Epithelial cell of umbilical artery (primary cell): Measurements from ENCODE around the gene TYMP. TPM values are rescaled to one million over a fixed set of nuclear protein-coding genes. Genes with fewer than 3 reads are reported as not detected.

Source experiments
- total RNA-seq: library from RNA; depleted of rRNA; stranded (reverse); fragments of >200 nt; gene quantifications from 2 replicates; pipeline ENCODE4 v1.2.3, GENCODE V29; 2014

TYMP gene
- total RNA-seq = 8.1 and 25.5 TPM in 2 replicates

GRCh38 chr22:50529897-50530579, at the start of gene TYMP:
TSS of gene TYMP (minus strand) at chr22:50530012. CDS start at chr22:50529709, 303 bp downstream.

GRCh38 chr22:50577987-50578775, 48.4 kb upstream of the TYMP start, which contains the start of gene CPT1B:
TSS of gene CPT1B (minus strand) at chr22:50578427. CDS start at chr22:50577915, 512 bp downstream.

GRCh38 chr22:50562523-50563412, 33.0 kb upstream of the TYMP start, which contains the start of gene SYCE3:
TSS of gene SYCE3 (minus strand) at chr22:50562919. CDS start at chr22:50556405, 6,514 bp downstream.

GRCh38 chr22:50545522-50546325, 15.9 kb upstream of the TYMP start, which contains the start of gene KLHDC7B:
TSS of gene KLHDC7B (plus strand) at chr22:50545899. CDS start at chr22:50546244, 345 bp downstream.

GRCh38 chr22:50525104-50525857, 4.5 kb downstream of the TYMP start, which contains the start of gene SCO2:
TSS of gene SCO2 (minus strand) at chr22:50525598. CDS start at chr22:50524411, 1,187 bp downstream.

GRCh38 chr22:50507991-50508884, 21.6 kb downstream of the TYMP start, which contains the start of gene NCAPH2:
TSS of gene NCAPH2 (plus strand) at chr22:50508224. CDS start at chr22:50508338, 114 bp downstream.

GRCh38 chr22:50507421-50507990, 22.3 kb downstream of the TYMP start, which contains the start of gene LMF2:
TSS of gene LMF2 (minus strand) at chr22:50507702. CDS start at chr22:50507675, 27 bp downstream.

GRCh38 chr22:50486561-50487289, 43.1 kb downstream of the TYMP start, which contains the start of gene MIOX:
TSS of gene MIOX (plus strand) at chr22:50486859. CDS start at chr22:50486898, 39 bp downstream.

GRCh38 chr22:50481440-50482106, 48.2 kb downstream of the TYMP start, which contains the start of gene ADM2:
TSS of gene ADM2 (plus strand) at chr22:50481543. CDS start at chr22:50481848, 305 bp downstream.

Other genes with a start within 250 kb of the TYMP start
- 44.5 and 45.5 TPM in 2 replicates for gene PLXNB2, start 222.4 kb downstream of the TYMP start, total RNA-seq
- gene DENND6B, start 203.0 kb downstream of the TYMP start, total RNA-seq = 0.76 and 1.3 TPM in 2 replicates
- gene PPP6R2, start 186.7 kb downstream of the TYMP start, total RNA-seq = 44.5 and 58.5 TPM in 2 replicates
- gene SBF1, start 55.0 kb downstream of the TYMP start, total RNA-seq = 40.4 and 40.6 TPM in 2 replicates
- gene ADM2, start 48.5 kb downstream of the TYMP start, total RNA-seq = 0.46 and 0.97 TPM in 2 replicates
- gene MIOX, start 43.2 kb downstream of the TYMP start, total RNA-seq = not detected in 2 replicates
- gene LMF2, start 22.3 kb downstream of the TYMP start, total RNA-seq = 21.8 and 22.2 TPM in 2 replicates
- 27.6 and 43.0 TPM in 2 replicates for gene NCAPH2, start 21.8 kb downstream of the TYMP start, total RNA-seq
- gene SCO2, start 4.4 kb downstream of the TYMP start, total RNA-seq = 2.9 and 4.9 TPM in 2 replicates
- under 0.01 and 0.30 TPM in 2 replicates for gene KLHDC7B, start 15.9 kb upstream of the TYMP start, total RNA-seq
- not detected in 2 replicates for gene SYCE3, start 32.9 kb upstream of the TYMP start, total RNA-seq
- gene CPT1B, start 48.4 kb upstream of the TYMP start, total RNA-seq = 0.65 and 2.6 TPM in 2 replicates
- 27.1 and 32.8 TPM in 2 replicates for gene CHKB, start 52.8 kb upstream of the TYMP start, total RNA-seq
- gene MAPK8IP2, start 70.8 kb upstream of the TYMP start, total RNA-seq = 0.15 TPM in 1 of 2 replicates, not detected in the other
- gene ARSA, start 98.1 kb upstream of the TYMP start, total RNA-seq = 10.2 and 10.7 TPM in 2 replicates
- gene SHANK3, start 142.8 kb upstream of the TYMP start, total RNA-seq = 11.4 and 11.7 TPM in 2 replicates
- not detected in 2 replicates for gene ACR, start 208.2 kb upstream of the TYMP start, total RNA-seq